Peyer's patch (tissue), 4 donors: ENCODE measurements around the gene MYO1D.

Source experiments
- POLR2A ChIP-seq, 2 donors: fragments of 450-650 bp; IDR thresholded peaks; one replicate each; pipeline ENCODE4 v1.5.1; 2017; ENCODE audit warnings: antibody characterized with exemption in 2 of 2, mild to moderate bottlenecking in 2 of 2, moderate library complexity in 2 of 2
- TF ChIP-seq, protein P1 (sequence below), 6 experiments: fragments of 450-650 bp in 4 of 6; fragments of 200-600 bp in 2 of 6; sonication (generic) in 1 of 6; IDR thresholded peaks; one replicate each; pipeline ENCODE4 v1.5.1; 2017 to 2019; ENCODE audit warnings: antibody characterized with exemption in 6 of 6, mild to moderate bottlenecking in 3 of 6, moderate library complexity in 1 of 6

GRCh38 chr17:32608267-32608666, 268.7 kb downstream of the MYO1D start:
- TF ChIP-seq, protein P1, sequence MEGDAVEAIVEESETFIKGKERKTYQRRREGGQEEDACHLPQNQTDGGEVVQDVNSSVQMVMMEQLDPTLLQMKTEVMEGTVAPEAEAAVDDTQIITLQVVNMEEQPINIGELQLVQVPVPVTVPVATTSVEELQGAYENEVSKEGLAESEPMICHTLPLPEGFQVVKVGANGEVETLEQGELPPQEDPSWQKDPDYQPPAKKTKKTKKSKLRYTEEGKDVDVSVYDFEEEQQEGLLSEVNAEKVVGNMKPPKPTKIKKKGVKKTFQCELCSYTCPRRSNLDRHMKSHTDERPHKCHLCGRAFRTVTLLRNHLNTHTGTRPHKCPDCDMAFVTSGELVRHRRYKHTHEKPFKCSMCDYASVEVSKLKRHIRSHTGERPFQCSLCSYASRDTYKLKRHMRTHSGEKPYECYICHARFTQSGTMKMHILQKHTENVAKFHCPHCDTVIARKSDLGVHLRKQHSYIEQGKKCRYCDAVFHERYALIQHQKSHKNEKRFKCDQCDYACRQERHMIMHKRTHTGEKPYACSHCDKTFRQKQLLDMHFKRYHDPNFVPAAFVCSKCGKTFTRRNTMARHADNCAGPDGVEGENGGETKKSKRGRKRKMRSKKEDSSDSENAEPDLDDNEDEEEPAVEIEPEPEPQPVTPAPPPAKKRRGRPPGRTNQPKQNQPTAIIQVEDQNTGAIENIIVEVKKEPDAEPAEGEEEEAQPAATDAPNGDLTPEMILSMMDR (IDR thresholded peaks at IDR 0.05), result no peak
- TF ChIP-seq POLR2A (IDR thresholded peaks at IDR 0.05), result no peak
